Caco-2 (cell line): ENCODE data around the gene ARHGAP44. TPM values are rescaled to one million over a fixed set of nuclear protein-coding genes. Genes with fewer than 3 reads are reported as not detected.

Experiments
- BruUV-seq: library from RNA; stranded (reverse); fragments of 400-500 nt; replicated peaks from 2 replicates; lab custom pipeline; 2021; lab: Mats Ljungman, UMichigan
- CTCF ChIA-PET: fragments of 300-600 bp; sonication (Branson Sonifier 250); formaldehyde crosslinking; loops from one replicate; lab custom pipeline; 2022; ENCODE audit warnings: antibody characterized with exemption; lab: Charles Lee
- POLR2A ChIA-PET: fragments of 300-600 bp; sonication (Branson Sonifier 250); formaldehyde crosslinking; loops from one replicate; lab custom pipeline; 2022; ENCODE audit warnings: antibody characterized with exemption; lab: Charles Lee
- DNase-seq, 2 experiments: peaks; one replicate each; pipeline versions ENCODE4 v3.0.0 to v3.0.0-alpha.2; 2020 to 2022
- H3K27me3 ChIP-seq: replicated peaks from 2 replicates; pipeline ENCODE4 v1.6.0; 2011; ENCODE audit warnings: low read length; ENCODE audit not compliant: control insufficient read depth, insufficient read depth
- H3K36me3 ChIP-seq: 2 replicates; pipeline ENCODE4 v1.5.1; 2011; ENCODE audit warnings: low read length; ENCODE audit not compliant: control insufficient read depth, insufficient read depth
- H3K4me1 ChIP-seq: fragments of 250-450 bp; sonication (Bioruptor Pico); 2 replicates; pipeline ENCODE4 v1.5.1; 2020; ENCODE audit warnings: mild to moderate bottlenecking
- H3K4me3 ChIP-seq: 2 replicates; pipeline ENCODE4 v1.5.1; 2011; ENCODE audit warnings: low read depth, mild to moderate bottlenecking, control low read depth, low read length
- H3K9me3 ChIP-seq: fragments of 250-450 bp; sonication (Bioruptor Pico); 2 replicates; pipeline ENCODE4 v1.5.1; 2020; ENCODE audit warnings: mild to moderate bottlenecking, moderate library complexity
- H3K27ac Mint-ChIP-seq: one replicate; pipeline ENCODE4 v1.8.0; 2022; ENCODE audit warnings: mixed read lengths; ENCODE audit not compliant: unreplicated experiment
- H3K27me3 Mint-ChIP-seq: one replicate; pipeline ENCODE4 v1.8.0; 2022; ENCODE audit warnings: mixed read lengths; ENCODE audit not compliant: insufficient read depth, unreplicated experiment
- H3K36me3 Mint-ChIP-seq: one replicate; pipeline ENCODE4 v1.8.0; 2022; ENCODE audit warnings: mild to moderate bottlenecking, mixed read lengths; ENCODE audit not compliant: insufficient read depth, unreplicated experiment
- H3K4me1 Mint-ChIP-seq: one replicate; pipeline ENCODE4 v1.8.0; 2022; ENCODE audit warnings: low read depth, mixed read lengths; ENCODE audit not compliant: unreplicated experiment
- H3K4me3 Mint-ChIP-seq: one replicate; pipeline ENCODE4 v1.8.0; 2022; ENCODE audit warnings: mild to moderate bottlenecking, moderate library complexity, mixed read lengths; ENCODE audit not compliant: unreplicated experiment
- H3K9me3 Mint-ChIP-seq: one replicate; pipeline ENCODE4 v1.8.0; 2022; ENCODE audit warnings: mixed read lengths; ENCODE audit not compliant: unreplicated experiment
- CTCF ChIP-seq, 2 experiments: fragments of 200-600 bp in 1 of 2; IDR thresholded peaks; 1 replicate in 1 of 2; 2 replicates in 1 of 2; pipeline versions ENCODE4 v1.5.1 to v1.8.0; 2011 to 2022; ENCODE audit warnings: antibody characterized with exemption in 1 of 2, control low read depth in 1 of 2, inconsistent platforms in 1 of 2, low read depth in 1 of 2, low read length in 1 of 2, mild to moderate bottlenecking in 1 of 2, moderate library complexity in 1 of 2; ENCODE audit not compliant: insufficient read depth in 1 of 2, severe bottlenecking in 1 of 2, unreplicated experiment in 1 of 2
- intact Hi-C: fragments of 100-400 bp; cut with micrococcal nuclease; formaldehyde crosslinking; loops from one replicate; pipeline ENCODE4 v1.10.0; 2022; ENCODE audit not compliant: unreplicated experiment
- total RNA-seq: library from RNA; stranded (reverse); gene quantifications from 2 replicates; pipeline ENCODE4 v1.2.3, GENCODE V29; 2022

Gene ARHGAP44
- total RNA-seq, 1 experiment from 2014 or later = 4.5 TPM

GRCh38 chr17:12745486-12745885 is 43.8 kb upstream of the ARHGAP44 start:
- no peaks in the 10 kb centered on the region for H3K36me3 ChIP-seq
- no peaks in the 10 kb centered on the region for H3K27me3 ChIP-seq
- no peaks in the 10 kb centered on the region for H3K36me3 Mint-ChIP-seq
- H3K27ac Mint-ChIP-seq = no peak overlapping the region
- H3K9me3 Mint-ChIP-seq = no peaks in the 10 kb centered on the region
- peaks cover 10% of the 10 kb centered on the region for H3K4me1 Mint-ChIP-seq
- H3K27me3 Mint-ChIP-seq = no peaks in the 10 kb centered on the region
- no peak for TF ChIP-seq CTCF (IDR thresholded peaks at IDR 0.05; ENCODE audit: insufficient read depth in 1 of 2, low read depth in 1 of 2, low read length in 1 of 2, severe bottlenecking in 1 of 2, unreplicated experiment in 1 of 2)
- H3K4me3 ChIP-seq = no peak overlapping the region
- ChIA-PET CTCF (no interaction called here), POLR2A (no interaction called here)
- H3K4me3 Mint-ChIP-seq = no peak overlapping the region
- intact Hi-C loops = no loop called here
- no peaks in the 10 kb centered on the region for H3K9me3 ChIP-seq
- no peaks in the 10 kb centered on the region for H3K4me1 ChIP-seq
- no TSS peak for BruUV-seq
- no peak for DNase-seq

GRCh38 chr17:12756786-12757185 is 32.5 kb upstream of the ARHGAP44 start:
- DNase-seq = no peak
- CTCF ChIA-PET = no interaction called here
- Histone ChIP-seq H3K9me3 (no peaks in the 10 kb centered on the region), H3K4me3 (no peak overlapping the region), H3K4me1 (no peaks in the 10 kb centered on the region), H3K36me3 (no peaks in the 10 kb centered on the region), H3K27me3 (no peaks in the 10 kb centered on the region)
- no TSS peak for BruUV-seq
- Mint-ChIP-seq H3K27me3 (no peaks in the 10 kb centered on the region), H3K9me3 (no peaks in the 10 kb centered on the region), H3K27ac (no peak overlapping the region), H3K4me3 (no peak overlapping the region), H3K4me1 (no peaks in the 10 kb centered on the region), H3K36me3 (peaks cover 5% of the 10 kb centered on the region)
- no peak for TF ChIP-seq CTCF (IDR thresholded peaks at IDR 0.05; ENCODE audit: insufficient read depth in 1 of 2, low read depth in 1 of 2, low read length in 1 of 2, severe bottlenecking in 1 of 2, unreplicated experiment in 1 of 2)
- POLR2A ChIA-PET = no interaction called here
- intact Hi-C loops = no loop called here

GRCh38 chr17:12759090-12759489 is 30.2 kb upstream of the ARHGAP44 start:
- no peaks in the 10 kb centered on the region for H3K36me3 ChIP-seq
- no TSS peak for BruUV-seq
- ChIA-PET POLR2A (no interaction called here), CTCF (no interaction called here)
- Mint-ChIP-seq H3K4me3 (no peak overlapping the region), H3K36me3 (peaks cover 5% of the 10 kb centered on the region), H3K27me3 (peaks cover 5% of the 10 kb centered on the region), H3K9me3 (no peaks in the 10 kb centered on the region), H3K27ac (no peak overlapping the region), H3K4me1 (no peaks in the 10 kb centered on the region)
- no peaks in the 10 kb centered on the region for H3K9me3 ChIP-seq
- intact Hi-C loops = no loop called here
- no peak for DNase-seq
- H3K27me3 ChIP-seq = no peaks in the 10 kb centered on the region
- TF ChIP-seq CTCF (IDR thresholded peaks at IDR 0.05; ENCODE audit: insufficient read depth in 1 of 2, low read depth in 1 of 2, low read length in 1 of 2, severe bottlenecking in 1 of 2, unreplicated experiment in 1 of 2) = no peak
- no peak overlapping the region for H3K4me3 ChIP-seq
- no peaks in the 10 kb centered on the region for H3K4me1 ChIP-seq
